ENCODE data around the gene ERN1. TPM values are rescaled to one million over a fixed set of nuclear protein-coding genes. Genes with fewer than 3 reads are reported as not detected.
A peak's percentile ranks its signal among the peaks of the same experiment; 100 is the strongest.

The ERN1 gene
- polyA plus RNA-seq, 3 donors: 11.0 to 27.5 (median 13.7) TPM

GRCh38 chr17:64160378-64160777 lies 30.4 kb upstream of the ERN1 start:
- Mint-ChIP-seq H3K27me3 (ENCODE audit: low read depth in 3 of 3) (no peaks in the 10 kb centered on the region), H3K36me3 (peaks cover 40 to 54% of the 10 kb centered on the region in 2 donors), H3K4me3 (no peak overlapping the region), H3K9me3 (no peaks in the 10 kb centered on the region), H3K27ac (peak overlapping the region in 1 of 7 donors; percentile 27), H3K4me1 (peaks cover 9% of the 10 kb centered on the region)
- WGBS (ENCODE audit: insufficient coverage): 100% methylated on average over 1 of the region's 4 CpGs
- no peaks in the 10 kb centered on the region for H3K79me2 ChIP-seq (ENCODE audit: insufficient read depth, low read length)
- H3K4me2 ChIP-seq (replicated peaks; ENCODE audit: extremely low read depth, low read length, poor library complexity, severe bottlenecking): no peak overlapping the region
- H3K4me1 ChIP-seq (ENCODE audit: control insufficient read depth in 1 of 2, insufficient read depth in 2 of 2, low read length in 2 of 2): peaks cover 9 to 12% of the 10 kb centered on the region in 2 donors
- no peak for DNase-seq
- TF ChIP-seq CTCF (IDR thresholded peaks at IDR 0.05): no peak
- H3K9ac ChIP-seq (ENCODE audit: insufficient read depth, low read length, poor library complexity, severe bottlenecking): no peak overlapping the region
- no peak overlapping the region for H3K27ac ChIP-seq (ENCODE audit: low read depth in 1 of 2, low read length in 2 of 2)
- H3K27me3 ChIP-seq (ENCODE audit: control insufficient read depth in 2 of 2, insufficient read depth in 2 of 2, low read length in 2 of 2): no peaks in the 10 kb centered on the region
- H3K9me3 ChIP-seq (replicated peaks in 1 of 2; ENCODE audit: control insufficient read depth in 1 of 2, insufficient read depth in 1 of 2, low read length in 2 of 2): no peaks in the 10 kb centered on the region
- no peak overlapping the region for H2AFZ ChIP-seq (ENCODE audit: insufficient read depth, low read depth, low read length, poor library complexity, severe bottlenecking)
- no peaks in the 10 kb centered on the region for H4K20me1 ChIP-seq (ENCODE audit: insufficient read depth, low read length)
- no peak overlapping the region for H3K4me3 ChIP-seq (replicated peaks in 1 of 3; ENCODE audit: low read depth in 2 of 3, low read length in 3 of 3)
- peaks cover 23 to 86% of the 10 kb centered on the region in 2 donors for H3K36me3 ChIP-seq (replicated peaks in 1 of 2; ENCODE audit: control insufficient read depth in 1 of 2, insufficient read depth in 2 of 2, low read length in 2 of 2)
- intact Hi-C loops (cut with micrococcal nuclease): no loop called here

- no peak overlapping the region for H3K9ac ChIP-seq (ENCODE audit: insufficient read depth, low read length, poor library complexity, severe bottlenecking)
- H3K4me1 Mint-ChIP-seq: peaks cover 18% of the 10 kb centered on the region
- no peak overlapping the region for H3K4me2 ChIP-seq (replicated peaks; ENCODE audit: extremely low read depth, low read length, poor library complexity, severe bottlenecking)
- H3K27ac ChIP-seq (ENCODE audit: low read depth in 1 of 2, low read length in 2 of 2): no peak overlapping the region
- H3K27me3 ChIP-seq (ENCODE audit: control insufficient read depth in 2 of 2, insufficient read depth in 2 of 2, low read length in 2 of 2): no peaks in the 10 kb centered on the region
- 82% methylated on average over 11 of the region's 12 CpGs for WGBS (ENCODE audit: insufficient coverage)
- H3K36me3 ChIP-seq (replicated peaks in 1 of 2; ENCODE audit: control insufficient read depth in 1 of 2, insufficient read depth in 2 of 2, low read length in 2 of 2): peaks cover 18 to 86% of the 10 kb centered on the region in 2 donors
- peaks cover 50 to 53% of the 10 kb centered on the region in 2 donors for H3K36me3 Mint-ChIP-seq
- peak overlapping the region in 3 of 7 donors; percentile 25 to 42 (median 35) for H3K27ac Mint-ChIP-seq
- DNase-seq: no peak
- H3K9me3 Mint-ChIP-seq: no peaks in the 10 kb centered on the region
- H3K9me3 ChIP-seq (replicated peaks in 1 of 2; ENCODE audit: control insufficient read depth in 1 of 2, insufficient read depth in 1 of 2, low read length in 2 of 2): no peaks in the 10 kb centered on the region
- intact Hi-C loops (cut with micrococcal nuclease): no loop called here
- no peaks in the 10 kb centered on the region for H3K79me2 ChIP-seq (ENCODE audit: insufficient read depth, low read length)
- no peak for TF ChIP-seq CTCF (IDR thresholded peaks at IDR 0.05)
- no peak overlapping the region for H3K4me3 ChIP-seq (replicated peaks in 1 of 3; ENCODE audit: low read depth in 2 of 3, low read length in 3 of 3)
- peaks cover 12 to 17% of the 10 kb centered on the region in 2 donors for H3K4me1 ChIP-seq (ENCODE audit: control insufficient read depth in 1 of 2, insufficient read depth in 2 of 2, low read length in 2 of 2)
- no peak overlapping the region for H3K4me3 Mint-ChIP-seq
- H3K27me3 Mint-ChIP-seq (ENCODE audit: low read depth in 3 of 3): no peaks in the 10 kb centered on the region
- no peak overlapping the region for H2AFZ ChIP-seq (ENCODE audit: insufficient read depth, low read depth, low read length, poor library complexity, severe bottlenecking)
- H4K20me1 ChIP-seq (ENCODE audit: insufficient read depth, low read length): no peaks in the 10 kb centered on the region
Measured at GRCh38 chr17:64158831-64159590, 29.1 kb upstream of the ERN1 start.
